NB4 (cell line): ENCODE data around the gene TMPRSS2.

ENCODE experiments used
- DNase-seq: peaks from one replicate; pipeline ENCODE4 v3.0.0; 2010; ENCODE audit warnings: low read depth
- H3K4me3 ChIP-seq: one replicate; pipeline ENCODE4 v1.5.1; 2011; ENCODE audit warnings: mild to moderate bottlenecking, low read depth, low read length, moderate library complexity
- MYC ChIP-seq: IDR thresholded peaks from 2 replicates; pipeline ENCODE4 v1.6.1; 2011; ENCODE audit warnings: low read depth, low read length
- POLR2A ChIP-seq: IDR thresholded peaks from 2 replicates; pipeline ENCODE4 v1.6.1; 2011; ENCODE audit warnings: mild to moderate bottlenecking; ENCODE audit not compliant: insufficient read length; ENCODE audit errors: extremely low read depth
- TF ChIP-seq, protein P1 (sequence below): IDR thresholded peaks from one replicate; pipeline ENCODE4 v1.5.1; 2012; ENCODE audit warnings: low read depth, low read length
- TF ChIP-seq, protein P2 (sequence below): IDR thresholded peaks from 2 replicates; pipeline ENCODE4 v1.6.1; 2011; ENCODE audit warnings: low read depth, low read length

The TMPRSS2 gene

DNA sequence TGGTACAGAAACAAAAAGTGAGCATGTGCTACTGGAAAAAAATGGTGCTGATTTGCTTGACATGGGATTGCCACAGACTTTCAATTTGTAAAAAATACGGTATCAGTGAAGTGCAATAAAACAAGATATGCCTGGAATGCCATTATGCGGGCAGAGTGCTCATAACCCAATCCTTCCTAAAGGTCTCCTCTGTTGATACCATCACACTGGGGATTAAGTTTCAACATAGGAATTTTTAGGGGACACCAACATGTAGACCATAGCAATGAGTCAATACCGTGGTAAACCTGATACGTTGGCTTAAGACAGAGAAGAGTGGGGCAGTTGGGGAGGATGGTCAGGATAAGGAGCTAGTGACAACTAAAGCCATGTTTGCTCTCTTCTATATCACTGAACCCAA, 61.4 kb downstream of the TMPRSS2 start:
- TF ChIP-seq, protein P1, sequence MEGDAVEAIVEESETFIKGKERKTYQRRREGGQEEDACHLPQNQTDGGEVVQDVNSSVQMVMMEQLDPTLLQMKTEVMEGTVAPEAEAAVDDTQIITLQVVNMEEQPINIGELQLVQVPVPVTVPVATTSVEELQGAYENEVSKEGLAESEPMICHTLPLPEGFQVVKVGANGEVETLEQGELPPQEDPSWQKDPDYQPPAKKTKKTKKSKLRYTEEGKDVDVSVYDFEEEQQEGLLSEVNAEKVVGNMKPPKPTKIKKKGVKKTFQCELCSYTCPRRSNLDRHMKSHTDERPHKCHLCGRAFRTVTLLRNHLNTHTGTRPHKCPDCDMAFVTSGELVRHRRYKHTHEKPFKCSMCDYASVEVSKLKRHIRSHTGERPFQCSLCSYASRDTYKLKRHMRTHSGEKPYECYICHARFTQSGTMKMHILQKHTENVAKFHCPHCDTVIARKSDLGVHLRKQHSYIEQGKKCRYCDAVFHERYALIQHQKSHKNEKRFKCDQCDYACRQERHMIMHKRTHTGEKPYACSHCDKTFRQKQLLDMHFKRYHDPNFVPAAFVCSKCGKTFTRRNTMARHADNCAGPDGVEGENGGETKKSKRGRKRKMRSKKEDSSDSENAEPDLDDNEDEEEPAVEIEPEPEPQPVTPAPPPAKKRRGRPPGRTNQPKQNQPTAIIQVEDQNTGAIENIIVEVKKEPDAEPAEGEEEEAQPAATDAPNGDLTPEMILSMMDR = no peak
- TF ChIP-seq POLR2A = no peak
- TF ChIP-seq, protein P2, sequence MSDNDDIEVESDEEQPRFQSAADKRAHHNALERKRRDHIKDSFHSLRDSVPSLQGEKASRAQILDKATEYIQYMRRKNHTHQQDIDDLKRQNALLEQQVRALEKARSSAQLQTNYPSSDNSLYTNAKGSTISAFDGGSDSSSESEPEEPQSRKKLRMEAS = no peak
- TF ChIP-seq MYC = no peak
- H3K4me3 ChIP-seq = no peak overlapping the region
- DNase-seq = no peak

DNA sequence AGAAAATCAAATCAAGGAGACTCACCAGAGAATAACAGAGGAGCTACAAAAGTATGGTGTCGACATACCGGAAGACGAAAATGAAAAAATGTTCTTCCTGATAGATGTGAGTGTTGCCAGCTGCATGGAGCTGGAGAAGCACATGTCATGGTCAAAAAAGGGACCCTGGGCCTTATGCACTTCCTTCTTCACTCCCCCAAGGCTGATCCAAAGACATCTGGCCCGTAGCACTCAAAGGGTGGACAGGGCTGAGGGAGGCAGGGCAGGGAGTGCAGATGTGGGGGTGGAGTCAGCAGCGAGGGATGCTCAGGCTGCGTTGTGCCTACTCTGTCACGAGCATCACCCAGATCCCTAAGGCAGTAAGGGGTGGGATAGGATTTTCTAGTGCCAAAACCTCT, 62.5 kb downstream of the TMPRSS2 start:
- TF ChIP-seq MYC = no peak
- TF ChIP-seq, protein P2 = no peak
- TF ChIP-seq, protein P1 = no peak
- no peak for TF ChIP-seq POLR2A
- no peak for DNase-seq
- no peak overlapping the region for H3K4me3 ChIP-seq

DNA sequence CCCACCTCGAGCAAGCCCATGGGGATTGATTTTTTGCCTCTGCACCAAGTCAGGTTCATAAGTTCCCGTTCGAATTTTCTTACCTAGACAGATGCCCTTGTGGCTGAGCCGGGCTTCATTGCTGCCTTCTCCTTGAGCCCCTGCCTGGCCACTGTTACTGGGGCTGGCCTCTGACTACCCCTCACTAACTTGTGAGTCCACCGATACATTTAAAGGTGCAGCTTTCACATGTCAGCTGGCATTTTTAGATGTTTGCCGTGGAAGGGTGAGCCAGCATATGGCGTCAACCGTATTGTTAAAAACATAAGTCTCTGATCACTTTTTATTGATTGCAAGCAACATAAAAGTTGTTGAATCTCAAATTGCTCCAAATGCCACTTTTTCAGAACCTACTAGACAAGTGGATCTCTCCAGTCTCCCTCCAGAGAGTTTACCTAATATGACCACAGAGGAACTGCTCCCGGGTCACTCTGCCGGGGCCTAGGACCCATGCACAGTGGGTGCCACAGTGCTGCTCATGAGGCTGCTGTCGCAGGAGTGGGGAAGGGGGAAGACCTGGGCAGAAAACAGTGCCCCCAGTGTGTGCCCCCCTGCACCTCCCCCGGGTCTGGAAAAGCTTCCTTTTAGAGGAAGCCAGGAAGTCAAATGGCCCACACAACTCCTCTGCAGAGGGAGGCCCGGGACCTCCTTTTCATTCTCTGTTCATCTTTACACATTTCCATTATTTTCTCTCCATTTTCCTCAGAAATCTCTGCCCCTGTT, 63.1 kb downstream of the TMPRSS2 start:
- TF ChIP-seq MYC (no peak), POLR2A (no peak)
- TF ChIP-seq, protein P1 = no peak
- TF ChIP-seq, protein P2 = no peak
- no peak for DNase-seq
- H3K4me3 ChIP-seq = no peak overlapping the region

DNA sequence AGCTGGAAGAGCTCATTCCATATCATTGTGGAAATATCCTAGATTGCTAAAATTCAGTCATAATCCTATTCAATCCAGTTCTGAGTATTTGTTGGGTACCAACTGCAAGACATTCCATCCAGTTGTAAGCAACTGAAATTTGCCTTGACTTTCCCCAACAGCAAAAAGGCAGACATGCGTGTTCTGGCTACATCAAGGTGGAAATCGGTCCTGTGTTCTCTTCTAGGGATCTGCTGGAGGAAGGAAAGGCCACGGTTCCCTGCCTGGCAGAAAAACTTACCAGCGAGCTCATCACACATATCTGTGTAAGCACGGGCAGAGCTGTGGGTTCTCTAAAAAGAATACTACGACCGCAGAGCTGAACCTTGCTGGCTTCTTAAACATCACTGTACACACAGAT, 64.4 kb downstream of the TMPRSS2 start:
- DNase-seq = no peak
- TF ChIP-seq, protein P1 = no peak
- TF ChIP-seq MYC (no peak), POLR2A (no peak)
- TF ChIP-seq, protein P2 = no peak
- H3K4me3 ChIP-seq = no peak overlapping the region

DNA sequence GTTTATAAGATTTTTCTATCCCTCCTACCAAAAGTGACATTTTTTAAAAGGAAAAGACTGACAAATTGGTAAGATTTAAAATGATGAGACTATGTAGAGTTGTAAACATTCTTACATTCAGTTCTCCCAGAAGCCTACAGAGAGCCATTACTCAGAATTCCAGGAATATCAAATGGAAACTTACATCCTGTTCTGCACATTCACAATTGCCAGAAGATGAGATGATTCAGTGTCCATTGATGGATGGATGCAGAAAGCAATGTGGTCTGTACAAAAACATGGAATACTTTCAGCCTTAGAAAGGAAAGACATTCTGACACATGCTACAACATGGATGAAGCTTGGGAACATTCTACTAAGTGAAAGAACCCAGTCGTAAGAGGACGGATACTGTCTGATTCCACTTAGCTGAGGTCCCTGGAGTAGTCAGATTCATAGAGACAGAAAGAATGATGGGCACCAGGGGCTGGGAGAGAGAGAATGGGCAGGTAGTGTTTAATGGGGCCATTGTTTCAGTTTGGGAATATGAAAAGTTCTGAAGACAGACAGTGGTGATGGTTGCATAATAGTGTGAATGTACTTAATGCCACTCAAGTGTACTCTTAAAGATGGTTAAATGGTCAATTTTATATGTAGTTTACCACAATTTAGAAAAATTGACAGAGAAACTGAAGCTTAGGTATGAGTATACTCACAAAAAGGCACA, 65.3 kb downstream of the TMPRSS2 start:
- DNase-seq = no peak
- TF ChIP-seq, protein P2 = no peak
- no peak for TF ChIP-seq MYC
- no peak for TF ChIP-seq POLR2A
- TF ChIP-seq, protein P1 = no peak
- no peak overlapping the region for H3K4me3 ChIP-seq
